ENCODE data around the gene ORMDL1.

GRCh38 chr2:189772212-189772611, 11.9 kb downstream of the ORMDL1 start:
- TF ChIP-seq POLR2A (IDR thresholded peaks at IDR 0.05): no peak
- TF ChIP-seq, protein P1, sequence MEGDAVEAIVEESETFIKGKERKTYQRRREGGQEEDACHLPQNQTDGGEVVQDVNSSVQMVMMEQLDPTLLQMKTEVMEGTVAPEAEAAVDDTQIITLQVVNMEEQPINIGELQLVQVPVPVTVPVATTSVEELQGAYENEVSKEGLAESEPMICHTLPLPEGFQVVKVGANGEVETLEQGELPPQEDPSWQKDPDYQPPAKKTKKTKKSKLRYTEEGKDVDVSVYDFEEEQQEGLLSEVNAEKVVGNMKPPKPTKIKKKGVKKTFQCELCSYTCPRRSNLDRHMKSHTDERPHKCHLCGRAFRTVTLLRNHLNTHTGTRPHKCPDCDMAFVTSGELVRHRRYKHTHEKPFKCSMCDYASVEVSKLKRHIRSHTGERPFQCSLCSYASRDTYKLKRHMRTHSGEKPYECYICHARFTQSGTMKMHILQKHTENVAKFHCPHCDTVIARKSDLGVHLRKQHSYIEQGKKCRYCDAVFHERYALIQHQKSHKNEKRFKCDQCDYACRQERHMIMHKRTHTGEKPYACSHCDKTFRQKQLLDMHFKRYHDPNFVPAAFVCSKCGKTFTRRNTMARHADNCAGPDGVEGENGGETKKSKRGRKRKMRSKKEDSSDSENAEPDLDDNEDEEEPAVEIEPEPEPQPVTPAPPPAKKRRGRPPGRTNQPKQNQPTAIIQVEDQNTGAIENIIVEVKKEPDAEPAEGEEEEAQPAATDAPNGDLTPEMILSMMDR (IDR thresholded peaks at IDR 0.05): no peak

Data from testis (tissue), 2 donors.